ENCODE measurements around the gene KRTAP2-2.
"Not testable (repeated sequence)": the region's sequence is repeated elsewhere in the genome, so short reads cannot be mapped to it uniquely, and the experiment has no call there.

Gene KRTAP2-2

DNA sequence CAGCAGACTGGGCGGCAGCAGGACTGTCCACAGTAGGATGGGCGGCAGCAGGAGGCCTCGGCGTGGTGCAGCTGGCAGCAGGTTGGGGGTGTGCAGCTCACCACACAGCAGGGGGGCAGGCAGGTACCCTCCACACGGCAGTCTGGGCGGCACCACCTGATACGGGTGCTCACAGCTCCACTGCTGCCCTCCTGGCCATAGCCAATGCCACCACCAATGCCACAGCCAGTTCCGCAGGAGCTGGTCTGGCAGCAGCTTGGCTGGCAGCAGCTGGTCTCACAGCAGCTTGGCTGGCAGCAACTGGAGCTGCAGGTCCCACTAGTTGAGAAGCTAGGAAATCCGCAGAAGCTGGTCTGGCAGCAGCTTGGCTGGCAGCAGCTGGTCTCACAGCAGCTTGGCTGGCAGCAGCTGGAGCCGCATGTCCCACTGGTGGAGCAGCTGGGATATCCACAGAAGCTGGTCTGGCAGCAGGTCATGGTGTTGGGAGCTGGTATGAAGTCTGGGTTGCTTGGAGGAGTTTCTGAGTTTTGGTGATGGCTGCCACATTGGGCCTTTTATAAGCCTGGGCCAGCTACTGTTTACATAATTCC, 20.6 kb downstream of the KRTAP2-2 start, which contains the start of gene KRTAP1-3:
Gene KRTAP1-3, minus strand, starts transcription at position 529 of the 590 bp plus-strand sequence. Its CDS starts 53 bp downstream, at position 476.
- H3K4me3 Mint-ChIP-seq; H3K36me3 Mint-ChIP-seq (ENCODE audit: insufficient read depth); ATAC-seq (replicated peaks; ENCODE audit: extremely low read depth, poor library complexity, severe bottlenecking): not testable (repeated sequence)

DNA sequence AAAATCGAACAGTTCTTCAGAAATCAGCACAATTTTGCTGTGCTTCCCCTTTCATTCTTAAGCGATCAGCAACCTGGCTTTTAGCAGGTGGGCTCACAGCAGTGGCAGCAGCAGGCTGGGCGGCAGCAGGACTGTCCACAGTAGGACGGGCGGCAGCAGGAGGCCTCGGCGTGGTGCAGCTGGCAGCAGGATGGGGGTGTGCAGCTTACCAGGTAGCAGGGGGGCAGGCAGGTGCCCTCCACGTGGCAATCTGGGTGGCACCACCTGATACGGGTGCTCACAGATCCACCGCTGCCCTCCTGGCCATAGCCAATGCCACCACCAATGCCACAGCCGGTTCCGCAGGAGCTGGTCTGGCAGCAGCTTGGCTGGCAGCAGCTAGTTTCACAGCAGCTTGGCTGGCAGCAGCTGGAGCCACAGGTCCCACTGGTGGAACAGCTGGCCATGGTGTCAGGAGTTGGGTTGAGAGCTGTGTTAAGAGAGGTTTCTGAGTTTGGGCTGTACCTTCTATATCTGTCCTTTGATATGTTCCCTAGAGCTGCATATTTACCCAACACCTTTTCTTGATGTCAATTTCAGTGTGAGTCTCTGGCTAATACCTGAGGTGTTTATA, 25.3 kb downstream of the KRTAP2-2 start, which contains the start of gene KRTAP1-4:
Gene KRTAP1-4, minus strand, starts transcription at position 563 of the 613 bp plus-strand sequence. Its CDS starts 117 bp downstream, at position 446.
- peaks cover 77% of the 10 kb centered on the region for H3K27me3 Mint-ChIP-seq
- no peak within 1 kb of the TSS for H3K27ac Mint-ChIP-seq (ENCODE audit: low read depth)
- no peak for ATAC-seq (replicated peaks; ENCODE audit: extremely low read depth, poor library complexity, severe bottlenecking)
- no peaks in the 10 kb centered on the region for H3K36me3 Mint-ChIP-seq (ENCODE audit: insufficient read depth)
- no peak within 1 kb of the TSS for H3K4me3 Mint-ChIP-seq
- no peak for DNase-seq (ENCODE audit: low spot score in 2 of 2)
- no peaks in the 10 kb centered on the region for H3K4me1 Mint-ChIP-seq
- H3K9me3 Mint-ChIP-seq = no peaks in the 10 kb centered on the region

More for the DNA sequence above, 20.6 kb downstream of the KRTAP2-2 start, which contains the start of gene KRTAP1-3:
- H3K27me3 Mint-ChIP-seq = peaks cover 69% of the 10 kb centered on the region
- not testable (repeated sequence) for H3K27ac Mint-ChIP-seq (ENCODE audit: low read depth); H3K4me1 Mint-ChIP-seq; H3K9me3 Mint-ChIP-seq; DNase-seq (ENCODE audit: low spot score in 2 of 2)

DNA sequence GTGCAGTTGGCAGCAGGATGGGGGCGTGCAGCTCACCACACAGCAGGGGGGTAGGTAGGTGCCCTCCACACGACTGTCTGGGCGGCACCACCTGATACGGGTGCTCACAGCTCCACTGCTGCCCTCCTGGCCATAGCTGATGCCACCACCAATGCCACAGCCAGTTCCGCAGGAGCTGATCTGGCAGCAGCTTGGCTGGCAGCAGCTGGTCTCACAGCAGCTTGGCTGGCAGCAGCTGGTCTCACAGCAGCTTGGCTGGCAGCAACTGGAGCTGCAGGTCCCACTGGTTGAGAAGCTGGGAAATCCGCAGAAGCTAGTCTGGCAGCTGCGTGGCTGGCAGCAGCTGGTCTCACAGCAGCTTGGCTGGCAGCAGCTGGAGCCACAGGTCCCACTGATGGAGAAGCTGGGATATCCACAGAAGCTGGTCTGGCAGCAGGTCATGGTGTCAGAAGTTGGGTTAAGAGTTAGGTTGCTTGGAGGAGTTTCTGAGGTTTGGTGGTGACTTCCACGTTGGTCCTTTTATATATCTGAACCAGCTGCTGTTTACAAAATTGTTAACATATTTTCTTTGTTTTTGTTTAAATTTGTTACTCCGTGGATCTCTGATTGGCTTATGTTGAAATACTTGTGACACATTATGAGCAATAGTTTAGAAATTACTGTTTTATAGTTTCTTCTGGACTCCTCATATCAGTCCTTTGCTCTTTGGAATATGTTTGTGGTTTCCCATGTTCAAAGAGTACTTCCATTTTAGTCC, 28.1 kb downstream of the KRTAP2-2 start, which contains the start of gene KRTAP1-5:
Gene KRTAP1-5, minus strand, starts transcription at position 494 of the 757 bp plus-strand sequence. Its CDS starts 53 bp downstream, at position 441.
- no peaks in the 10 kb centered on the region for H3K36me3 Mint-ChIP-seq (ENCODE audit: insufficient read depth)
- DNase-seq (ENCODE audit: low spot score in 2 of 2) (no peak), ATAC-seq (replicated peaks; ENCODE audit: extremely low read depth, poor library complexity, severe bottlenecking) (no peak)
- H3K27me3 Mint-ChIP-seq = peaks cover 82% of the 10 kb centered on the region
- H3K4me1 Mint-ChIP-seq = no peaks in the 10 kb centered on the region
- no peaks in the 10 kb centered on the region for H3K9me3 Mint-ChIP-seq
- H3K4me3 Mint-ChIP-seq = no peak within 1 kb of the TSS
- no peak within 1 kb of the TSS for H3K27ac Mint-ChIP-seq (ENCODE audit: low read depth)

DNA sequence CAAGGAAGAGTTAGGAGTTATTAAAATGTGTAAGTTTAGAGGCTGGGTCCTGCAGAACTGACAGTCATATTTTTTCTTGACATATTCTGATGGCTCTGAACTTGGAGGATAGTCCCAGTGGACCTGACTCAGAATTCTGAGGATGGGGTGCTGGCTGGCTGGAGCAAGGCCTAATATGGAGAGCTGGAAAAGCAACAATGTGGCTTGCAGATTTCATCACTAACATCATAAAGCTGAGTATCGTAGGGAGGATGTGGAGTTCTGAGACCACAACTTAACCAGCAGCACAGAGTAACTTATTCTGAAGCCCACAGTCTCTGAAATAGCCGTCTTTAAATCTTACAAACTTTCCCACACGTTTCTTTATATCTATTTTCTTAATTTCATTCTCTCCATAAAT, 30.3 kb downstream of the KRTAP2-2 start:
- Mint-ChIP-seq H3K4me1 (no peaks in the 10 kb centered on the region), H3K4me3 (no peak overlapping the region), H3K9me3 (no peaks in the 10 kb centered on the region), H3K36me3 (ENCODE audit: insufficient read depth) (no peaks in the 10 kb centered on the region), H3K27ac (ENCODE audit: low read depth) (no peak overlapping the region), H3K27me3 (peaks cover 70% of the 10 kb centered on the region)
- ATAC-seq (replicated peaks; ENCODE audit: extremely low read depth, poor library complexity, severe bottlenecking) (no peak), DNase-seq (ENCODE audit: low spot score in 2 of 2) (no peak)

DNA sequence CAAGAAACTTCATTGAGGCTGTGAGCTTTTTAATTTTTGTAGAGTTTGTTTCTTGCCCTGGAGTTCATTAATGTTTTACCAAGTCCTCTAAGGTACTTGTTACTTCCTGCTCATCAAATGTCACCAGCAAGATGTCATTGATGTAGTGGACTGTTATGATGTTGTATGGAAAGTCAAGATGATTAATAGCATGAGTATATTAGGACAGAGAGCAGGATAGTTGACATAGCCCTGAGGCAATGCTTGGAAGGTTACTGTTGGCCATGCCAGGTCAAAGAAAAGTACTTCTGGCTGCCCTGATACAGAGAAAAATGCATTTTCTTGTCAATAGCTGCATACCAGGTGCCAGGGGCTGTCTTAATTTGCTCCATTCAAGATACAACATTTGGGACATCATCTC, 34.7 kb downstream of the KRTAP2-2 start:
- Mint-ChIP-seq H3K9me3 (no peaks in the 10 kb centered on the region), H3K27me3 (peaks cover 48% of the 10 kb centered on the region)

DNA sequence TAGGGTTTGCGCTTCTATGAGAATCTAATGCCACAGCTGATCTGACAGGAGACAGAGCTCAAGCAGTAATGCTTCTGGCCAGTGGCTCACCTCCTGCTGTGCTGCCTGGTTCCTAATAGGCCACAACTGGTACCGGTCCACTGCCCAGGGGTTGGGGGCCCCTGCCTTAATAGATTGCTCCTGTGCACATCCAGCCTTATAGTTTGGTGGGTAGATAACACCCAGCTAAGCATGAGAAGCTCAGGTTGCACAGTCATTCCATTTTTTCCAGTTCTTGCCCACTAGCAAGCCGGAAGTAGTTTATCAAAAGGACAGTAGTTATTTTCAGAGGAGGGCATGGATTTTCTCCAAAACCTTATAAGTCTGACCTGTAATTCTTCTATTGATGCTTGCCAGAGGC, 35.6 kb downstream of the KRTAP2-2 start:
- Mint-ChIP-seq H3K27me3 (peaks cover 46% of the 10 kb centered on the region), H3K4me3 (no peak overlapping the region), H3K9me3 (no peaks in the 10 kb centered on the region), H3K36me3 (ENCODE audit: insufficient read depth) (no peaks in the 10 kb centered on the region), H3K27ac (ENCODE audit: low read depth) (no peak overlapping the region), H3K4me1 (no peaks in the 10 kb centered on the region)
- ATAC-seq (replicated peaks; ENCODE audit: extremely low read depth, poor library complexity, severe bottlenecking) = no peak
- DNase-seq (ENCODE audit: low spot score in 2 of 2) = no peak

More for the DNA sequence above, 34.7 kb downstream of the KRTAP2-2 start:
- Mint-ChIP-seq H3K36me3 (ENCODE audit: insufficient read depth) (no peaks in the 10 kb centered on the region), H3K4me1 (no peaks in the 10 kb centered on the region), H3K4me3 (no peak overlapping the region), H3K27ac (ENCODE audit: low read depth) (no peak overlapping the region)
- ATAC-seq (replicated peaks; ENCODE audit: extremely low read depth, poor library complexity, severe bottlenecking) (no peak), DNase-seq (ENCODE audit: low spot score in 2 of 2) (no peak)

DNA sequence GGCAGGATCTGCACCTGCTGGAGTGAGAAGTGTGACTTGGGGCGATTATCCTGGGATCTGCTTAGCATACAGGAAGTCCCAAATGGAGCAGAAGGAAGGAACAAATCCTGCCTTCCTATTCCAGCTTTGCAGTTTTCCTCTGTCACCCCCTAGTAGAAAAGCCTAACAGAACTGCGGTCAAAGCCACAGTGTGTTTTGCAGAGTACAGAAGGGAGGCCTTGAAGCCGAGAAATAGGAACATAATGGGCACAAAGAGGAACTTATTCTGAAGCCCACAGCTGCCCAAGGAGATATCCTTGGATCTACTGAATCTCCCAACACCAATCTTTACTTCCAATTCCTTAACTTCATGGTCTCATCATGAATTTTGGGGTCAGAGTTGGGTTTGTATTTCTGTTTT, 36.5 kb downstream of the KRTAP2-2 start:
- ATAC-seq (replicated peaks; ENCODE audit: extremely low read depth, poor library complexity, severe bottlenecking) (no peak), DNase-seq (ENCODE audit: low spot score in 2 of 2) (no peak)
- Mint-ChIP-seq H3K36me3 (ENCODE audit: insufficient read depth) (no peaks in the 10 kb centered on the region), H3K27me3 (peaks cover 41% of the 10 kb centered on the region), H3K4me1 (no peaks in the 10 kb centered on the region), H3K9me3 (no peaks in the 10 kb centered on the region), H3K4me3 (no peak overlapping the region), H3K27ac (ENCODE audit: low read depth) (no peak overlapping the region)

DNA sequence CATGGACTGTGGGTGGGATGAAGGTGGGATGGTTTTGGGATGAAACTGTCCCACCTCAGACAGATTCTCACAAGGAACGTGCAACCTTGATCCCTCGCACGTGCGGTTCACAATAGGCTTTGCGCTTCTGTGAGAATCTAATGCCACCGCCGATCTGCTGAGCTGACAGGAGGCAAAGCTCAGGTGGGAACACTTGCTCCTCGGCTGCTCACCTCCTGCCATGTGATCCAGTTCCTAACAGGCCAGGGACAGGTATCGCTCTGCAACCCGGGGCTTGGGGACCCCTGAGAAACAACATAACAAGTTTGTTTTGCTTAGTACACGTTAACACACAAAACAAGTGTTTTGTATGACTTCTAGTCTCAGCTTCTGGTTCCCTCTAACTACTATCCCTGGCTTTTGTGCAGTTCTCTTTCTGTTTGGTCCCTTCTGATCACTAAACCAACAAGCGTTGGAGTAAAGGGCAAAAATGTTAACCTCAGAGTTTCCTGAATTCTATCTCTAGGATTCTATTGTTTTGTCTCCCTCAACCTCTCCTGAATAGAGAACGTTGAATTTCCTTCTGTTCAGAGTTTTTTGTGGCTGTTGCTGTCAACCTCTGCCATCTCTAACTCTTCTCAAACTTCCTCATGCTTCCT, 38.3 kb downstream of the KRTAP2-2 start:
- Mint-ChIP-seq H3K9me3 (no peaks in the 10 kb centered on the region), H3K27me3 (peaks cover 26% of the 10 kb centered on the region), H3K36me3 (ENCODE audit: insufficient read depth) (no peaks in the 10 kb centered on the region), H3K27ac (ENCODE audit: low read depth) (no peak overlapping the region), H3K4me1 (no peaks in the 10 kb centered on the region), H3K4me3 (no peak overlapping the region)
- ATAC-seq (replicated peaks; ENCODE audit: extremely low read depth, poor library complexity, severe bottlenecking) (no peak), DNase-seq (ENCODE audit: low spot score in 2 of 2) (no peak)

DNA sequence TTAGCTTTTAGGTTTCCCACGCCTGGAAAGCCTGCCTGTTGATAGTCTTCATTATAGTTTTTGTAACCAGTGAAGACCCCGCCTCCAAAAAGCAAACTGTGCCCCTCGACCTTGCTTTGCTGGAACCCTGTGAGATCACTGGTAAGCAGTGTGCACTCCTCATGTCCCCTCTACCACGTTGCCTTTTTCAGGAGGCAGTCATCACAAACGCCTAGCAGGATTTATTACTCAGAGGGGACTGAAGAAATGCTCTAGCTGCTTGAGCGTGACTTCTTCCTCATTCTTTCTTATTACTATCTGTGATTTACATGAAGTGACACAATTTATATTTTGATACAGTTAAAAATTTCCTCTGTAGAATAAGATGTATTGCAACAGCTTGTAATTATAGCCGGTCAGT, 39.6 kb downstream of the KRTAP2-2 start:
- Mint-ChIP-seq H3K27me3 (peaks cover 26% of the 10 kb centered on the region), H3K9me3 (no peaks in the 10 kb centered on the region), H3K4me1 (no peaks in the 10 kb centered on the region), H3K36me3 (ENCODE audit: insufficient read depth) (no peaks in the 10 kb centered on the region), H3K27ac (ENCODE audit: low read depth) (no peak overlapping the region), H3K4me3 (no peak overlapping the region)
- no peak for ATAC-seq (replicated peaks; ENCODE audit: extremely low read depth, poor library complexity, severe bottlenecking)
- no peak for DNase-seq (ENCODE audit: low spot score in 2 of 2)

DNA sequence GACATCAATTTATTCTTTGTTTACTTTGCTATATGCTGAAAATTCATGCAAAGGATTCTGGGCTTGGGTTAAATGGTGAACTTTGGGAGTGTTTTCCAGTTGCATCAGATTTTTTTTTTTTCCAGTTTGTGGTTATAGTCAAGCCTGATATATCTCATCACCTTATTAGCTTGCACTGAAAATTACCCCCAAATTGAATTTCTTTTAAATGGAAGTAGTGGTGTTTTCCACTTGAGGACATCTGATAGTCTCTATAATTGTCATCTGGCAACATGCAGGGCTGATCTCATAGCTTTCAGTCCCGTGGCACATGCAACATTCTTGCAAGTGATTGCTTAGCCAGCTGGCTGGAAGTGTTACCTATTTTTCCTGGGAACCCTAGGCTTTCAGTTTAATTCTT, 41.4 kb downstream of the KRTAP2-2 start:
- no peaks in the 10 kb centered on the region for H3K9me3 Mint-ChIP-seq
- H3K36me3 Mint-ChIP-seq (ENCODE audit: insufficient read depth) = no peaks in the 10 kb centered on the region
- ATAC-seq (replicated peaks; ENCODE audit: extremely low read depth, poor library complexity, severe bottlenecking) (no peak), DNase-seq (ENCODE audit: low spot score in 2 of 2) (no peak)
- no peaks in the 10 kb centered on the region for H3K4me1 Mint-ChIP-seq
- H3K27ac Mint-ChIP-seq (ENCODE audit: low read depth) = no peak overlapping the region
- H3K27me3 Mint-ChIP-seq = peaks cover 26% of the 10 kb centered on the region
- H3K4me3 Mint-ChIP-seq = no peak overlapping the region

DNA sequence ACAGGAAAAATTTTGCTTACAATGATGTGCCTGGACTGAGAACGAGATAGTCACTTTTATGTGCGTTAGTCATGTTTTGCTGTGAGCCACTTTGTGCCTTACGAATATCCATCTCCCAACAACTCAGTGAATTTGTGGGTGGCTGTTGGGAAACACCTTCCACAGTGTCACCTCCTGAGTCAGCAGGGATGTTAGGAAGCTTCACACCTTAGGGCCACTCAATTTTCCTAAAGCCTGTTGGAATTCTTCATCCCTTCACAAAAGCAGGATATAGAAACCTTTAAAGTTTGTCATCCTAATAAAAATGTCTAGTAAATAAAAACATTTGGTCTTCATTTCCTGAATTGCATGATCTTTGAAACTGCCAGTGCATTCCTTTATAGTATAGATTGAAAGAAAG, 41.8 kb downstream of the KRTAP2-2 start:
- Mint-ChIP-seq H3K4me3 (no peak overlapping the region), H3K36me3 (ENCODE audit: insufficient read depth) (no peaks in the 10 kb centered on the region), H3K4me1 (no peaks in the 10 kb centered on the region), H3K27ac (ENCODE audit: low read depth) (no peak overlapping the region), H3K27me3 (peaks cover 26% of the 10 kb centered on the region), H3K9me3 (no peaks in the 10 kb centered on the region)
- DNase-seq (ENCODE audit: low spot score in 2 of 2) (no peak), ATAC-seq (replicated peaks; ENCODE audit: extremely low read depth, poor library complexity, severe bottlenecking) (no peak)

DNA sequence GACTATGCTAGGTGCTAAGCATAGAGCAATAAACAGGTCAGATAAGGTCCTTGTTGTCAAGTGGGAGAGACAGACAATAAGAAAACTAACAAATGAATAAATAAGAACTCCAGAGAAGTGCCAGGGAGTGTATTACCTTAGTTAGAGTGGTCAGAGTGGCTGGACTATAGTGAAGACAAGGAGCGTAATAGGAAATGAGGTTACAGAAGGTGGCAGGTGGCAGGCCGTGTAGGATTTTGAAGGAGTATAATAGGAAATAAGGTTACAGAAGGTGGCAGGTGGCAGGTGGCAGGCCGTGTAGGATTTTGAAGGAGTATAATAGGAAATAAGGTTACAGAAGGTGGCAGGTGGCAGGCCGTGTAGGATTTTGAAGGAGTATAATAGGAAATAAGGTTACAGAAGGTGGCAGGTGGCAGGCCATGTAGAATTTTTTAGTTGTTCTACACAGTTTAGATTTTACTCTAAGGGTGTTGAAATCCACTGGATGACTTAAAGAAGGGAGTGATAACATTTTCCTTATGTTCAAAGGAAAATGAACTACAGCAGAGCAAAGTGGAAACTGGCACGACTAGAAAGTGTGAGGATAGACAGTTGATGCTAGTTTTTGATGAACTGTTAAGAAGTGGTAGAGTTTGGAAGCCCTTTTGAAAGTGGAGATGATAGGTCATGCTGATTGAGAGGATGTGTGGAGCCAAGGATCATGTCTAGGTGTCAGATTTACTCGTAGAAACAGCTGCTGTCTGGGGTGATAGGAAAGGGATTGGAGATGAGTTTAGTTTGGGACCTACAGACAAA, 42.5 kb downstream of the KRTAP2-2 start:
- Mint-ChIP-seq H3K4me3 (no peak overlapping the region), H3K27me3 (peaks cover 24% of the 10 kb centered on the region), H3K36me3 (ENCODE audit: insufficient read depth) (no peaks in the 10 kb centered on the region), H3K4me1 (no peaks in the 10 kb centered on the region), H3K27ac (ENCODE audit: low read depth) (no peak overlapping the region), H3K9me3 (no peaks in the 10 kb centered on the region)
- ATAC-seq (replicated peaks; ENCODE audit: extremely low read depth, poor library complexity, severe bottlenecking) (no peak), DNase-seq (ENCODE audit: low spot score in 2 of 2) (no peak)
